Stimulated activated CD4-positive, alpha-beta T cell treated with anti-CD3 and anti-CD28 coated beads, Interleukin-4, amount 100 ng/mL, for 48 hours (primary cell): ENCODE measurements around the gene UVRAG.
"Not testable (repeated sequence)": the region's sequence is repeated elsewhere in the genome, so short reads cannot be mapped to it uniquely, and the experiment has no call there.

Source experiments
- DNase-seq, 2 donors: peaks; one replicate each; pipeline ENCODE4 v3.0.0-alpha.2; 2020; ENCODE audit warnings: low read depth in 2 of 2

UVRAG gene

DNA sequence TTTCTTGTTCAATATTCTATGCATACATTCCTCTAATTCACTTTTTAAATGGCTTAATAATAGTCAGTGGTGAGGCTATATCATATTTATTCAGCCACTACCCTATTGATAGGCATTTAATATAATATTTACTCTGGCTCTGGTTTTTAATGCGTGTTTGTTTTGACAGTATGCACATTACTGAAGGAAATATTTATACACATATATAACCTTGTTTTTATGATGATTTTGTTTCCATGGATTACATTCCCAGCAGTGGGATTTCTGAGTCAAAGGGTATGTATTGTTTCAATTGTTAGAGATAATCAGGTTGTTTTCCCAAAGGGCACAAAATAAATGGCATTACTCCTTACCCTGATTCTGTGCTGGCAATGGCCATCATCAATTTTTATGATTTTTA, 105.8 kb downstream of the UVRAG start:
- DNase-seq = no peak

DNA sequence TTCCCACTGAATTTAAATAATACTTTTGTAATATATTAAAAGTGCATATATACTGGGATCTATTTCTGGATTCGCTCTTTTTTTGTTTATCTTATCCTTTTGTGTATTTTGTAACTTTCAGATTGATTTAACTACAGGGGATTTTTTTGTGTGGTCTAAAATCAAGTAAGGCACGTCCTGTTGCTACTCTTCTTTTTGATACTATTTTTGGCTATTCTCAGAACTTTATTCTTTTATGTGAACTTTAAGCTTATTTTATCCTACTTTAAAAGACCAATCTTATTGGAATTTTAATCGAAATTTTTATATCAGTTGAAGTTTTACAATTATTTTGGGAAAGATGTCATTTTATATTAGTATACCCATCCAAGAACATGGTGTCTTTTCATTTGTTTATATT, 106.8 kb downstream of the UVRAG start:
- DNase-seq = no peak

DNA sequence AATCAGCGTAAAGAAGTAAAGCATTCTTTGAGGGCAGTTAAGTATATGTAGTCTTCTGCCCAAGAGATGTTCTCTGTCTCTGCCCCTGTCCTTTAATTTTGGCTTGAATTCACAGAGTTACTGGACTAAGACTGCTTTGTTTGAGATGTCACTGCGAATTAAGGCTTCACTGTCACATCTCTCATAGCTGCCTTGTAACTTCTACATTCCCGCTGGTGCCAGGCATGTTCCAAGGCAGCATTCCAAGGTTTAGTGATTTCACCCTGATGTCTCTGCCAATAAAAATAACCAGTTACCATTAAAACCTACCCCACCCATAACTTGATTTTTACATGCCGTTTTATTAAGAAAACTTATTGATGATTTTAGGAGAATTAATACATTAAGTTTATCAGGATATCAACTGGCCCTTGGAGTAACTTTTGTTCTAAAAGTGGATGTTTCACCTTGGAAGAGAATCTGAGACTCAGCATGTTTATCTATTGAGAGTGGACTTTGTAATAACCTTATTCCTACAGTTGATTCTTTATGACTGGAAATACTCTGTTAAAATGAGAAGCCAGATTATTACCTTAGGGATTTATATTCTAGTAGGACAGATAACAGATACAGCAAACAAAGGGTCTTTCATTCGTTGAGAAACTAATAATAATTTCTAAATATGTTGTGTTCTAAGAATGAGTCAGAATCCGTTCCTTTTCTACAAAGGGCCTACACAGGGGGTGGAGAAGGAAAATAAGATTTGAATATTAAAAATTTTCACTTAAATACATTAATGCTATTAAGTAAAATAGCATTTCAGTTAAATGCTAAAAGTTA, 110.2 kb downstream of the UVRAG start:
- DNase-seq = no peak

DNA sequence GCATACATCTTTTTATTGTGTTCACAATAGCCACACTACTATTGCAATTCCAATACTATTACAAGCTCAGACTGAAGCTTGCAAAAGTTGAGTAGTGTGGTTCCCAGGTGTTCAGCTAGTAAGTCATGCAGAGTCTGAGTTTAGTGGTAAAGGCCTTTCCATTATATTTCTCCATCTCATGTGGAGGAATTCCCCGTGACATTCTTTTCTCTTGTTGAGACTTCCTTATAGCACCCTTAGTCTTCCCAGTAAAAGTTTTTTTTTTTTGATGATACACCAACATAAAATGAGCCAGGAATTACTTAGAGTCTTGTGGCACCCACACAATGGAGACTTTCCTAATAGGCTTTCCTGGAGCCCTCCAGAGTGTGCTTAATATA, 110.8 kb downstream of the UVRAG start:
- DNase-seq = no peak

DNA sequence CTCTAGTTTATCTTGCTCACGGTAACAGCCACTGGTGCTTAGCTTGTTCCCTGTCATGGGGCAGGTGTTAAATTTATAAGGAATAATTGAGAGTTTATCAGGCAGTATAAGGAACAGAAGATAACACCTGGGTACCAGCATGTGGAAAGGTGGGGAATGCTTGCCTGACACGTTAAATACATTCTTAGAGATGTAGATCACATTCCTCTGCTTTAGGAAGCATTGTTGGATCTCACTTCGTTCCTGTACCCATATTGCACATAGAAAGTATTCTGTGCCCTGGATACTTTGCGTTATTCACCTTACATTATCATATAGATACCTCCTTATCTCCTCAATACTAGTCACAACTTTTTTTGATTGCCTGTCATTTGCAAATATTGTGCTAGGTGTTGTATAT, 114.7 kb downstream of the UVRAG start:
- DNase-seq = no peak

DNA sequence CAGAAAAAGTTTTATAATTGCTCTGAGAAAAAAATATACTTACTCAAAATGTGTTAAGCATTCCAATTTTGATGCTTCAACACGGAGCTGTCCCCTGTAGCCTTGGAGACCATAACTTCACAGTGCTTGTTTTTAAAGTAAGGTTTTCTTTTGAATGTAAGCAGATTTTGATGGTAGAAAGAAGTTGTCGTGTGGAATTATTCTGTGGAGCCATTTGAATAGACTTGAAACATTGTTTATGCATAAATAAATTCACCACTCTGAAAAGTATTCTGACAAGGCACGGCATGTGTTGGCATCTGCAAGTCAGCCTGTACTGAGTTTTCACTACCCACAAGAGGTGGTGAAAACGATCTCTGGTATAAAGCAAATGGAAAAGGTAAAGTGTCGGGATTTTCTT, 115.5 kb downstream of the UVRAG start:
- no peak for DNase-seq

DNA sequence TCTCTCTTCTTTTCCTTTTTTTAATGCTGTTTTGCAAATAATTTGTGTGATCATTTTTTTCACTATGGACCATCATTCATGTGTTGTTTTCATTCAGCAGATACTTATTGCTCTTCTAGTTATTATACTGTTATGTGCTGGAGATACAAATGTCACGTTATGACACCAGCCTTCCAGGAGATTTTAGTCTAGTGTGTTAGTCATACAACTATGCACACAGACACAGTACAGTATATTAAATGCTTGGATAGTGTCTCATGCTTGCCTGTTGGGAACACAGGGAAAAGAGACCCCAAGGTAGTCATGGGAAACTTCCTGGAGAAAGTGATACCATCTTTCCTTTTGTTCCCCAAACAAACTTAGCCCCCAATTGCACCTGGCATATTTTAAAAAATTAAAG, 116.1 kb downstream of the UVRAG start:
- no peak for DNase-seq

DNA sequence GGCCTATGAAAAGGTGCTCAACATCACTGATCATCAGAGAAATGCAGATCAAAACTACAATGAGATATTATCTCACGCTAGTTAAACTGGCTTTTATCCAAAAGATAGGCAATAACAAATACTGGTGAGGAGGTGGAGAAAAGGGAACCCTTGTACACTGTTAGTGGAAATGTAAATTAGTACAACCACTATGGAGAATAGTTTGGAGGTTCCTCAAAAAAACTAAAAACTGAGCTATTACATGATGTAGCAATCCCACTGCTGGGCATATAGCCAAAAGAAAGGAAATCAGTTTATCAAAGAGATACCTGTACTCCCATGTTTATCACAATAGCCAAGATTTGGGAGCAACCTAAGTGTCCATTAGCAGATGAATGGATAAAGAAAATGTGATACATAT, 118.7 kb downstream of the UVRAG start:
- DNase-seq = not testable (repeated sequence)

DNA sequence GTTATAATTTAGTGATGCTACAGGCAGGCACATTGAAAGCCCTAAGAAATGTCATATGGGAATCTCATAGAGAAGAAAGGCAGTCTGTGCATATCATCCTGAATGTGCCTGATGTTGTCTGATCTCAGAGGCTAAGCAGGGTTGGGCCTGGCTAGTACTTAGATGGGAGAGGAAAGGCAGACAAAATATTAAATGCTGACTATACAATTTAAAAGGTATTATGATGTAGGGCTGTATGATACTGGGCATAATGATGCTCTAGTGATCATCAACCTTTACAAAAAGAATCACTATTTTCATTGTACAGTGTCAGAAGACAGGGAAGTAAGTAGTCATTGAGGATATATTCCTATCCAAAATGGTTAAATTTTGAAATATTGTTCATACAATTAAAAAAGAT, 119.8 kb downstream of the UVRAG start:
- no peak for DNase-seq

DNA sequence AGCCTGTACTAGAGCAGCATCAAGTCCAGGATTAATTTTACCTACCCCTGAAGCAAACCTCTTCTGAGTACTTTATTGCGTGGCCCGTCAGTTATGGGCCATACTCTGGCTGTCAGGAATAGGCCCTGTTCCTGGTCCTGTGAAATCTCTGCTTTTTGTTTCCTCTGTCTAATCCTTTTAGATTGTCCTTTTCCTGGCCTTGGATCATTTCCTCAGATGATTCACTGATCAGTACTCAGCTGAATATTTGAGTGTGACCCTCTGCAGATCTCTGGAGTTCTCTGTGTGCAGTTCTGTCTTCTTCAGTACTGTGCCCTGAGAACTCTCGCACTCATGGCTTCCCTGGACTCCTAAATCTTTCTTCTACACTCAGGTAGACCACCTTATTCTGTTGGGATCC, 123.5 kb downstream of the UVRAG start:
- DNase-seq = no peak

DNA sequence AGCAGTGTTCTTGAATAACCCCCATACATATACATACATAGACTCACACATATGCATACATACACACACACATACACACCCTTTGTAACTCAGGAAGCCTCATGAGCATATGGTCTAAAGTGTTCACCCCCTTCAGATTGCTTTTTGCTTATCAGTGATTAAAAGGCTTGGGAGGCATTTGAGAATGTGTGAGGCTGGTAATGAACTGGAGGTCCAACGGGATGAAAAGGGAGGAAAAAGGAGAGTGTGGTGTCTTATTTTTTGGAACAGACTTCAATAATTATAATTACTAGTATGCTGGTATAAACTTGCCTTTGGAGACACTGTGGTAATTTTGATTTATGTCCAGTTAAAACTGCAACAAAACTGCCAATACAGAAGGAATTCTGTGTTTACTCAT, 124.5 kb downstream of the UVRAG start:
- DNase-seq = no peak

DNA sequence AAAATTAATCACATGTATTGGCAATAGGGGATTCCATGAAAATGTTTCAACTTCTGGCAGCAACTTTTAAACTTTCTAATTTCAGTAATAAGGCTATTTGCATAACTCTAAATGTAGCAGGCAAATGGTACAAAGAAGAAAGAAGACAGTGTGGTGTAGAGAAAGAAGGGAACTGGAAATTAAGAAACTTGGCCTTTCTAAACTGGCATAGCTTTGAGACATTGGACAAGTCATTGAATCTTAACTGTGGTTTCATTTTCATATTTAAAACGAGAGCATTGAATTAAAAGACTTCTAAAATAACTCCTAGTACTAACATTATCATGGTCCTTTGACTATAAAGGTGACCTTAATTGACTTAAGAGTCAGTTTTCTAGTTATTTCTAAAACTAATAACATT, 125.0 kb downstream of the UVRAG start:
- no peak for DNase-seq

DNA sequence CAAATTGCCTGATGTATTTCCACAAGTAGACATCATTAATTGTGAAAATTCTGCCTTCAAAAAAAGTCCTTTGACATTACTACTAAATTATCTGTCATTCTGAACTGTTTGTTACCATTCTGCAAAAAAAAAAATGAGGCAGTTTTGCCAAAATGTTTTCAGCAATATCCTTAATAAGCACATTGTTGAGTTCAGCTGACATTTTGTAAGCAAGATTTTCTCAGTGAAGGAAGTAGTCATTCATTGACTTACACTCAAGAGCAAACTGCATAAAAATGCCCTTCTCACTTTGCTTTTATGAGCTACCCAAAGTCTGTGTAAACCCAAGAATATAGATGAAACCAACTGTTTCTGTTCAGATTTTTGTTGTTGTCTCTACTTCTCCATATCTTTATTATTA, 125.9 kb downstream of the UVRAG start:
- no peak for DNase-seq

DNA sequence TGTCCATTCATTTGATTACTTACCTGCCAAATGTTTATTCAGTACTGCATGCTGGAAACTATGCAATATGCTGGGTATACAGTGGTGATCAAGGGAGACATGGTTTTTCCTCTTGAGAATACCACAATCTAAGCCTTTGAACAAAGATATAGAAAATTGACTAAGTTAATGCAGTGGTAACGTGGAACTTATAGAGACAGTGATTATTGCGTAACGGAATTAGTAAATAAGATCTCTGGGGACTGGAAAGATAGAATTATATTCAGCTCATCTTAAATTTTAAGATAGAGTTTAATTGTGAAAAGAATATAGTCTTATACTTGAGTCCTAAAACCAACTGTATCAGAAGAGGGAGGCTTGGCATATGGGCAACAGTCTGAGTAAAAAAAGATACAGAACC, 129.5 kb downstream of the UVRAG start:
- no peak for DNase-seq

DNA sequence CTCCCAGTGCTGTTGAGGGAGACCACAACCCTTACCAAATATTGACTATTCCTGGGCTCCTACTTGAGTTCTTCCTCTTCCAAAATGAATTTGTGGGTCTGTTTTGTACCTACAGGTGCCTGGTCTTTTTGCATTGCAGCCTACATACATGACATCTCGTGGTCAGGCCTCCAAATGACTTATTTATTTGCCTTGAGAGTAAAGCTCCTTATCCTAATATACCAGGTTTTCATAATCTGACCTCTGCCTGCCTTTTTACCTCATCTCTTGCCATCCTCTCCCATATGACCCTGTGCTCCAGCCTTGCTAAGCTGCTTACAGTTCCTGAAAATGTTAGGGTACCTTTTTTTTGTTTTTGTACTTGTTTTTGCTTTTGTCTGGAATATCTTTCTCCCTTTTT, 130.4 kb downstream of the UVRAG start:
- no peak for DNase-seq

DNA sequence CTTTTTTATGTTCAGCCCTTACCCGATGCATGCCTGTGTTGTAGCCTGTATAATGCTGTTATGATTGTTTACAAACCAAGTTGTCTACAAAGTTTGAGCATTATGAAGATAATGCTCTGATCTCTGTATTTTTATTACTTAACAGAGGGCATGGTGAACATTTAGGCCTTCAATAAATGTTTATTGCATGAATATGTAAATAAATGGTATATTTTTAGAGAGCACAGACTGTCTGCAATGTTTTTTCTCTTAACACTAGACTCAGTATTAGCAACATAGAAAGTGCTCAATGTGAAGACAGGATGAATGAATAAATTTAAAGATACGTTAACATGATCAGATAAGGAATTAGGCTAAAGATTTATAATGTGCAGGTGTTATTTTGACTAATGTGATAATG, 130.9 kb downstream of the UVRAG start:
- DNase-seq = no peak

DNA sequence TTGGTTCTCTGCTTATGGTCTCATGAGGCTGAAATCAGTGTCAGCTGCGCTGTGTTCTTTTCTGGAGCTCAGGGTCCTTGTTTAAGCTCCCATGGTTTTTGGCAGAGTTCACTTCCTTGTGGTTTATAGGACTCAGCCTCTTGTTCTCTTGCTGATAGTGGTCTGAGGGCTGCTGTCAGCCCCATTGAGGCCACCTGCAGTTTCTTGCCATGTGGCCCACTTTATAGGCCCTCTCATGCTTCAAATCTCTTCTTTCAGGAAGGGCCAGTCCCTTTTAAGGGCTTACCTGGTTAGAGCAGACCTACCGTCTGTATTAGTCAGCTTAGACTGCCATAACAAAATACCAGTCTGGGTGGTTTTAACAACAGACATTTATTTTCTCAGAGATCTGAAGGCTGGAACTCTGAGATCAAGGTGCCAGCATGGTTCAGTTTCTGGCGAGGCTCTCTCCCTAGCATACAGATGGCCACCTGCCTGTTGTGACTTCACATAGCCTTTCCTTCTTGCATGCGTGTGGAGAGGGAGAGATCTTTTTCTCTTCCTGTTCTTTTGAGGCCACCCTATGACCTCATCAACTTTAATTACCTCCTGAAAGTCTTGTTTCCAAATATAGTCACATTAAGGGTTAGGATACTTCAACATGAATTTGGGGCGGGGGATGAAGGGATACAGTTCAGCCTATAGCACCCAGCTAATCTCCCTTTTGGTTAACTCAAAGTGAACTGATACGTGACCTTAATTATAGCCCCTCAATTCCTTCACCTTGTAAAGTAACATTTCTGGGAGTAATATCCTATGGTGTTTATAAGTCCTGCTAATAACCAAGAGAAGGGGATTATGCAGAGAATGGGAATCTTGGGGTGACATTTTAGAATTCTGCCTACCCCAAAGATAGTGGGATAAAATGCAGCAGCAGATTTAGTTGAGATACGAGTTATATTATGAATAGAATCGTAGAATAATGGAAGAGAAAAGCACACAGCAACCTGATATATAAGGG, 131.8 kb downstream of the UVRAG start:
- no peak for DNase-seq

DNA sequence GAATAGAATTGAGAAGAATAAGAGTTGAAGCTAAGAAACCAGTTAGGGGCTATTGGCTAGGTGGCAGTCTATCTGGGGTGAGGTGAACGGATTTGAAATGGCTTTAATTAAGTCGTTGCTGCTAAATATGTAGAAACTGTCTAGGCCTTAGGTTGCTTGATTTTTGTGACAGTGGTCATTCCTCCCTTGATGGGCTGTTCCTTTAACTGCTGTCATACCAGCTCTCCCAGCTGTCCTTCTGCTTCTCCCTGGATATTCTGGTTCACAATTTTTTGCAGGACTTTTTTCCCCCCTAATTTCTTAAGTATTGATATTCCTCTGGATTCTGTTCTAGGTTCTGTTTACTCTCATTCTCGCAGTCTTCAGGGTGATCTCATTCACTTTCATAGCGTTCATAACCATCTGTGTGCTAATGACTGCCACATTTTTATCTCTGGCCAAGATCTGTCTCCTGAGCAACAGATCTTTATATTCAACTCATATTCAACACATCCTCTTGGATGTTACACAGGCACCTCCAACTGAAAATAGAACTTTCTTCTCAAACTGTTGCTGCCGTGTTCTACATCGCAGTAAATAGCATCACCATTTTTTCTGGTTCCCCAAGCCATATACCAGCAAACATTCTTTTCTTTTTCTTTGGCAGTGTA, 134.1 kb downstream of the UVRAG start:
- DNase-seq = no peak

DNA sequence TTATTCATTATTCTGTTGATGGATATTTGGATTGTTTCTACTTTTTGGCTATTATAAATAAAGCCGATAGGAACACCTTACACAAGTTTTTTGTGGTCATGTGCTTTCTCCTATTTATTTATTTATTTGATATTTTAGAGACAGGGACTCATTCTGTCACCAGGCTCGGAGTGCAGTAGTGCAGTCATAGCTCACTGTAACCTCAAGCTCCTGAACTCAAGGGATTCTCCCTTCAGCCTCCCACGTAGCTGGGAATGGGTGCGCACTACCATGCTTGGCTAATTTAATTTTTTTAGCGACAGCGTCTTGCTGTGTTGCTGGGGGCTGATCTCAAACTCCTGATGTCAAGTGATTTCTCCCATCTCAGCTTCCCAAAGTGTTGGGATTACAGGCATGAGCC, 135.1 kb downstream of the UVRAG start:
- no peak for DNase-seq

DNA sequence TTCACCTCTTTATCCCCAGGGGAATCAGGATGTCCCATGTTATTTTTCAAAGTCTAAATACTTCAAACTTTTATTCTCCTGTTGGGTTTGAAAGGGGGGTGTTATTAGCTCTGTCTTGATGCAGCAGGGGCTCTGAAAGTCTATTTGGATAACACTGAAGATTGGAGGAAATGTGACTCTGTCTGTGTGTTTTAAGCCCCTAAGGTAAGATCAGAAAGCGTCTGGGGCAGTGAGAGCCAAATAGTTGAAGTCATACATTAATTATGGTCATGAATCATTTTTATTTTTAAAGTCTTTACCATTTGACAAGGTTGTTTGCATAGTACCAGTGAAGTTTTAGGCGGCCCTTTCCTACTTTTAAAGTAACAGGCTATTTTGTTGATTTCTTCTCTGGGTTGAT, 139.0 kb downstream of the UVRAG start:
- DNase-seq = no peak

DNA sequence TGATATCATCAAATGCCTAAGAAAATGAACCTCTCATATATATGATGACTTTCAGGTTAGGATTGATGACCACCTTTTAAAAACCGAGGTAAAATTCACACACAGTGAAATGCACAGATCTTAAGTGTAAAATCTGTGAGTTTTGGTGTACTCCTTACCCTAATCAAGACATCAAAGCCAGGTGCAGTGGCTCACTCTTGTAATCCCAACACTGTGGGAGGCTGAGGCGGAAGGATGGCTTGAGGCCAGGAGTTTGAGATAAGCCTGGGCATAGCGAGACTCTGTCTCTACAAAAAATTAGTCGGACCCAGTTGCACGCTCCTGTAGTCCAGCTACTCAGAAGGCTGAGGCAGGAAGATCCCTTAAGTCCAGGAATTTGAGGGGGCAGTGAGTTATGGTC, 140.4 kb downstream of the UVRAG start:
- DNase-seq = no peak

DNA sequence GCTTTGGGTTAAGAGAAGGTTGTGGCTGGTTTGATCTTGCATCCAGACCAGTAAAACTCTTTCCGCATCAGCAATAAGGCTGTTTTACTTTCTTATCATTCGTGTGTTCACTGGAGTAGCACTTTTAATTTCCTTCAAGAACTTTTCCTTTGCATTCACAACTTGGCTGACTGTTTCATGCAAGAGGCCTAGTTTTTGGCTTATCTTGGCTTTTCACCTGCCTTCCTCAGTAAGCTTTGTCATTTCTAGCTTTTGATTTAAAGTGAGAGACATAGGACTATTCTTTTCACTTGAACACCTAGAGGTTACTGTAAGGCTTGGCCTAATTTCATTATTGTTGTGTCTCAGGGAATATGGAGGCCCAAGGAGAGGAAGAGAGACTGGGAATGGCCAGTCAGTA, 144.5 kb downstream of the UVRAG start:
- DNase-seq = no peak

DNA sequence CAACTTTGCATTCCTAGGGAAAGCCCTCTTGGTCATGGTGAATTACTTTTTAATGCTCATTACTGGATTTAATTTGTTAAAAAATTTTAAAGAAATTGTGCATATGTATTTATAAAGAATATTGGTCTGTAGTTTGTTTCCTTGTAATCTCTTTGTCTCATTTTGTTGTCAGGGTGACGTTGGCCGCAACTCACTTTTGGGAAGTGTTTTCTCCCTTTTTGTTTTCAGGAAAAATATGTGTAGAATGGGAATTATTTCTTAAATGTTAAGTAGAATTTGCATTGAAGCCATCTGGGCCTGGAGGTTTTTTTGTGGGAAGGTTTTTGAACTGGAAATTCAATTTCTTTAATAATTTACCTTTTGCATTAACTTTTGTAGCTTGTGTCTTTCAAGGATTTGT, 149.1 kb downstream of the UVRAG start:
- no peak for DNase-seq
